A673 (cell line): Measurements from ENCODE around the gene LAMA3. TPM values are rescaled to one million over a fixed set of nuclear protein-coding genes. Genes with fewer than 3 reads are reported as not detected.

Experiments
- BruUV-seq: library from RNA; stranded (reverse); fragments of 400-500 nt; replicated peaks from 2 replicates; lab custom pipeline; 2021; lab: Mats Ljungman, UMichigan
- CTCF ChIA-PET: fragments of 300-600 bp; sonication (Branson Sonifier 250); formaldehyde crosslinking; loops from one replicate; lab custom pipeline; 2022; ENCODE audit warnings: antibody characterized with exemption; lab: Charles Lee
- POLR2A ChIA-PET: fragments of 300-600 bp; sonication (Branson Sonifier 250); formaldehyde crosslinking; loops from one replicate; lab custom pipeline; 2022; ENCODE audit warnings: antibody characterized with exemption; ENCODE audit not compliant: low non-redundant PET; lab: Charles Lee
- DNase-seq: peaks from one replicate; pipeline ENCODE4 v3.0.0-alpha.2; 2015; ENCODE audit warnings: low spot score
- H3K27ac ChIP-seq: fragments of 200-600 bp; sonication (generic); 2 replicates; pipeline ENCODE4 v1.5.1; 2016; ENCODE audit warnings: mixed run types, low read depth, mild to moderate bottlenecking, mixed read lengths, antibody characterized with exemption, low read length; ENCODE audit not compliant: poor library complexity, severe bottlenecking
- H3K27me3 ChIP-seq: fragments of 200-600 bp; sonication (generic); replicated peaks from 2 replicates; pipeline ENCODE4 v1.6.1; 2017; ENCODE audit warnings: mixed run types, low read depth, mild to moderate bottlenecking, mixed read lengths, antibody characterized with exemption, low read length; ENCODE audit not compliant: insufficient read depth, poor library complexity
- H3K36me3 ChIP-seq: fragments of 200-600 bp; sonication (generic); 2 replicates; pipeline ENCODE4 v1.6.1; 2016; ENCODE audit warnings: mixed run types, mild to moderate bottlenecking, mixed read lengths, antibody characterized with exemption, low read length; ENCODE audit not compliant: insufficient read depth, poor library complexity, severe bottlenecking
- H3K4me1 ChIP-seq: fragments of 200-600 bp; sonication (generic); 2 replicates; pipeline ENCODE4 v1.6.1; 2017; ENCODE audit warnings: mixed run types, mild to moderate bottlenecking, mixed read lengths, antibody characterized with exemption, low read length; ENCODE audit not compliant: insufficient read depth, poor library complexity, severe bottlenecking
- H3K4me3 ChIP-seq: fragments of 200-600 bp; sonication (generic); 2 replicates; pipeline ENCODE4 v1.5.1; 2016; ENCODE audit warnings: low read depth, mixed run types, mild to moderate bottlenecking, mixed read lengths, low read length; ENCODE audit not compliant: poor library complexity, severe bottlenecking
- H3K9me3 ChIP-seq: fragments of 200-600 bp; sonication (generic); 2 replicates; pipeline ENCODE4 v1.6.1; 2016; ENCODE audit warnings: mixed run types, low read depth, mild to moderate bottlenecking, mixed read lengths, antibody characterized with exemption, low read length; ENCODE audit not compliant: poor library complexity, severe bottlenecking
- EZH2 ChIP-seq: fragments of 200-600 bp; sonication (generic); IDR thresholded peaks from 2 replicates; pipeline ENCODE4 v1.6.1; 2017; ENCODE audit warnings: borderline replicate concordance, low read depth, mild to moderate bottlenecking, mixed read lengths, antibody characterized with exemption, low read length; ENCODE audit not compliant: poor library complexity, severe bottlenecking
- intact Hi-C: fragments of 100-400 bp; cut with micrococcal nuclease; formaldehyde crosslinking; loops from one replicate; pipeline ENCODE4 v1.10.0; 2022; ENCODE audit not compliant: unreplicated experiment
- total RNA-seq: library from RNA; stranded (reverse); gene quantifications from 2 replicates; pipeline ENCODE4 v1.2.3, GENCODE V29; 2021
- TF ChIP-seq, protein P1 (sequence below): fragments of 300-800, 200-600 bp; sonication (generic); conservative IDR thresholded peaks from 2 replicates; pipeline ENCODE4 v1.5.1; 2017; ENCODE audit warnings: low read depth, mild to moderate bottlenecking, antibody characterized with exemption, low read length, moderate library complexity, mixed read lengths

Gene LAMA3
- total RNA-seq, 1 experiment from 2014 or later = 2.7 TPM

DNA sequence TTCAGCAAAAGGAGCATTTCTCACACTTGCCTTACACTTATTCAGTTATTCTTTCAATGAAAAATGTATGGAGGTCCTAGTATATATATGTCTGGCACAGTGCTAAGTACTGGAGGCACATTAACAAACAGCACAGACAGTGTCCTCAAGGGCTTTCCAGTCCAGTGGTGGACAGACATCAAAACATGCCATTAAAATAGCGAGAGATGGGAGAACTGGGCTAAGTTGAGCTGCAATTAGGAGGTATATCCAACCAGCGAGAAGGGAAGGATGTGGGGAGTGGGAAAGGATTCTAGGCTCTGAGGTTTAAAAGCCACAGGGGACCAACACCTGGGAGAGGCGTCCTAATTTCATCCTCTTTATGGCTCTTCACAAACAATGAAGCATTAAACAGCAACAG, 197.8 kb downstream of the LAMA3 start:
- Histone ChIP-seq H3K4me3 (no peak overlapping the region), H3K27ac (no peak overlapping the region), H3K27me3 (no peaks in the 10 kb centered on the region), H3K36me3 (no peaks in the 10 kb centered on the region), H3K9me3 (no peaks in the 10 kb centered on the region), H3K4me1 (no peaks in the 10 kb centered on the region)
- TF ChIP-seq EZH2 = no peak
- TF ChIP-seq, protein P1, sequence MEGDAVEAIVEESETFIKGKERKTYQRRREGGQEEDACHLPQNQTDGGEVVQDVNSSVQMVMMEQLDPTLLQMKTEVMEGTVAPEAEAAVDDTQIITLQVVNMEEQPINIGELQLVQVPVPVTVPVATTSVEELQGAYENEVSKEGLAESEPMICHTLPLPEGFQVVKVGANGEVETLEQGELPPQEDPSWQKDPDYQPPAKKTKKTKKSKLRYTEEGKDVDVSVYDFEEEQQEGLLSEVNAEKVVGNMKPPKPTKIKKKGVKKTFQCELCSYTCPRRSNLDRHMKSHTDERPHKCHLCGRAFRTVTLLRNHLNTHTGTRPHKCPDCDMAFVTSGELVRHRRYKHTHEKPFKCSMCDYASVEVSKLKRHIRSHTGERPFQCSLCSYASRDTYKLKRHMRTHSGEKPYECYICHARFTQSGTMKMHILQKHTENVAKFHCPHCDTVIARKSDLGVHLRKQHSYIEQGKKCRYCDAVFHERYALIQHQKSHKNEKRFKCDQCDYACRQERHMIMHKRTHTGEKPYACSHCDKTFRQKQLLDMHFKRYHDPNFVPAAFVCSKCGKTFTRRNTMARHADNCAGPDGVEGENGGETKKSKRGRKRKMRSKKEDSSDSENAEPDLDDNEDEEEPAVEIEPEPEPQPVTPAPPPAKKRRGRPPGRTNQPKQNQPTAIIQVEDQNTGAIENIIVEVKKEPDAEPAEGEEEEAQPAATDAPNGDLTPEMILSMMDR = no peak
- intact Hi-C loops = no loop called here
- no TSS peak for BruUV-seq
- ChIA-PET POLR2A (no interaction called here), CTCF (no interaction called here)
- DNase-seq = no peak

DNA sequence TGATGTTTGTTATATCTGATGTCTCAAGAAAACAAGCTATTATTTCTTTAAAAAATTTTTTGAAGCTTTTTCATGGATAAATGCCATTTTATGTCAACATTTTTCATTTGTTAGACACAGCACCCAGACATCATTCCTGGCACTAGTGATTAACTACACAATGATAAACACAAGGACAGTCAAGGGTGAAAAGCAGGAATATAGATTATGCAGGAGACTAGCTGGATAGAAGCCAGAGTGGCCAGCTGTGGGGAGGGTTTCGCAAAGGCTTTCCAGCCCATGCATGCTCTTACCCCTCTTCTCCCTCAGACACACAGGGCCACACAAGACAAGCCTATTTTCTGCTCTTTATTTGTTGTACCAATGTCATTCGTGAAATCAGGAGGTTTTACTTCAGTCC, 198.2 kb downstream of the LAMA3 start:
- no peak for DNase-seq
- Histone ChIP-seq H3K4me1 (no peaks in the 10 kb centered on the region), H3K36me3 (no peaks in the 10 kb centered on the region), H3K27ac (no peak overlapping the region), H3K27me3 (no peaks in the 10 kb centered on the region), H3K9me3 (no peaks in the 10 kb centered on the region), H3K4me3 (no peak overlapping the region)
- intact Hi-C loops = no loop called here
- CTCF ChIA-PET = interaction anchor here (0.6 kb wide), 1 partner anchor 107 kb away, joined by 8 read pairs; no protein-coding TSS in a partner anchor
- BruUV-seq = no TSS peak
- TF ChIP-seq EZH2 = no peak
- TF ChIP-seq, protein P1 = no peak
- POLR2A ChIA-PET = no interaction called here

DNA sequence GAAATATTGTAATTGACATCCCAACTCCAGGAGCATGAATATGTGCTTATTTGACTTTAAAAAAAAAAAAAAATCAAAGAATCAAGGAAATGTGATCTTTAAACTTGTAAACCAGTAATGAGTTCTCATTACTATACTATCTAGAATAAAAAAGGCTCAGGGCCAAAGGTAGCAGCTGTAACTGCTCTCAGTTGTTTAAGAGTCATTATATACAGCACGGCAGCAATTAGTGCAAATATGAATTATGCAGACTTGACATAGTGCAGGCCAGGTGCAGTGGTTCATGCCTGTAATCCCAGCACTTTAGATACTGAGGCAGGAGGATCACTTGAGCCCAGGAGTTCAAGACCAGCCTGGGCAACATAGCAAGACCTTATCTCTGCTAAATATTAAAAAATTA, 199.6 kb downstream of the LAMA3 start:
- Histone ChIP-seq H3K36me3 (no peaks in the 10 kb centered on the region), H3K9me3 (no peaks in the 10 kb centered on the region), H3K27ac (no peak overlapping the region), H3K4me3 (no peak overlapping the region), H3K4me1 (no peaks in the 10 kb centered on the region), H3K27me3 (no peaks in the 10 kb centered on the region)
- no peak for TF ChIP-seq EZH2
- TF ChIP-seq, protein P1 = no peak
- ChIA-PET POLR2A (no interaction called here), CTCF (no interaction called here)
- BruUV-seq = no TSS peak
- intact Hi-C loops = no loop called here
- no peak for DNase-seq
